C4-2B (cell line): ENCODE data around the gene CCDC148.

Source experiments
- ZFX ChIP-seq: fragments of 450-650 bp; IDR thresholded peaks from 2 replicates; pipeline ENCODE4 v1.6.1; 2017
- TF ChIP-seq, protein P1 (sequence below): fragments of 450-650 bp; conservative IDR thresholded peaks from 2 replicates; pipeline ENCODE4 v1.5.1; 2017; ENCODE audit warnings: mild to moderate bottlenecking

DNA sequence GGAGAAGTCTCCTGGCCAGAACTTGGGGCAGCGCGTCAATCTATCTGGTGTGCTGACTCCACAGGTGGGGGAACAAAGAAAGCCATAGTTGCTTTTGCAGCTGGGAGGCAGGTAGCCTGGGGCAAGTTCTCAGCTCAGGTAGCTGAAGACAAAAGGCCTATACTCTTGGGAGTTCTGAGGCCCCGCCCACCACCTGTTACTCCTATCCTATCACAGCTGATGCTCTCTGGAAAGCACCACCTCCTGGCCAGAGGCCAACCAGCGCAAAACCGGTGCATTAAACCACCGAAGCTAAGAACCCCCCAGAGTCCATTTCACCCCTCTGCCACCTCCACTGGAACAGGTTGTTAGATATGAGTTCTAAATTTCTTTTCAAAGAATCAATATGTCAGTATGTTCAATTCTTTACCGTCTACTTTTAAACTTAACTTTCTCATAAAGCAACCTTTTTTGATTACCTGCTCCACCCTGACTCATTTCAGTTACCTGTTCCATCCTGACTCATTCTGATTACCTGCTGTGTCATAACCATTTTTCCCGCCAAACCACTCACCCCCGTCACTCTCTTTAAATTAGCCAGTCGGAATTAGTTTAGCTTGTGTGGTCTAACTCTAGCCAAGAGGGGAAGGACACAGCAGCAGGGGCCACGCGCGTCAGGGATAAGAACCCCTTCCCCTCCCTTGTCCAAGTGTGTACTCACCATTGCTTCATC is 311.5 kb downstream of the CCDC148 start:
- TF ChIP-seq, protein P1, sequence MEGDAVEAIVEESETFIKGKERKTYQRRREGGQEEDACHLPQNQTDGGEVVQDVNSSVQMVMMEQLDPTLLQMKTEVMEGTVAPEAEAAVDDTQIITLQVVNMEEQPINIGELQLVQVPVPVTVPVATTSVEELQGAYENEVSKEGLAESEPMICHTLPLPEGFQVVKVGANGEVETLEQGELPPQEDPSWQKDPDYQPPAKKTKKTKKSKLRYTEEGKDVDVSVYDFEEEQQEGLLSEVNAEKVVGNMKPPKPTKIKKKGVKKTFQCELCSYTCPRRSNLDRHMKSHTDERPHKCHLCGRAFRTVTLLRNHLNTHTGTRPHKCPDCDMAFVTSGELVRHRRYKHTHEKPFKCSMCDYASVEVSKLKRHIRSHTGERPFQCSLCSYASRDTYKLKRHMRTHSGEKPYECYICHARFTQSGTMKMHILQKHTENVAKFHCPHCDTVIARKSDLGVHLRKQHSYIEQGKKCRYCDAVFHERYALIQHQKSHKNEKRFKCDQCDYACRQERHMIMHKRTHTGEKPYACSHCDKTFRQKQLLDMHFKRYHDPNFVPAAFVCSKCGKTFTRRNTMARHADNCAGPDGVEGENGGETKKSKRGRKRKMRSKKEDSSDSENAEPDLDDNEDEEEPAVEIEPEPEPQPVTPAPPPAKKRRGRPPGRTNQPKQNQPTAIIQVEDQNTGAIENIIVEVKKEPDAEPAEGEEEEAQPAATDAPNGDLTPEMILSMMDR = no peak
- no peak for TF ChIP-seq ZFX
